Omental fat pad (tissue), 4 donors: ENCODE measurements around the gene CCDC183. TPM values are rescaled to one million over a fixed set of nuclear protein-coding genes. Genes with fewer than 3 reads are reported as not detected.
"Not testable (repeated sequence)": the region's sequence is repeated elsewhere in the genome, so short reads cannot be mapped to it uniquely, and the experiment has no call there.

Experiments used
- ATAC-seq: fragments of 150-250 bp; one replicate; pipeline ENCODE4 v1.9.1; 2016; ENCODE audit warnings: mild to moderate bottlenecking, moderate library complexity; ENCODE audit not compliant: low FRiP score
- DNase-seq: peaks from one replicate; pipeline ENCODE4 v3.0.0-alpha.2; 2019; ENCODE audit warnings: low spot score
- CTCF ChIP-seq, 3 donors: fragments of 450-650 bp; IDR thresholded peaks; one replicate each; pipeline ENCODE4 v1.5.1; 2016 to 2017; ENCODE audit warnings: antibody characterized with exemption in 3 of 3, mild to moderate bottlenecking in 3 of 3, moderate library complexity in 2 of 3
- total RNA-seq, 4 donors: library from RNA; depleted of rRNA; stranded (reverse); fragments of >200 nt; gene quantifications; one replicate each; pipeline ENCODE4 v1.1.0, GENCODE V29; 2016

Gene CCDC183
- total RNA-seq, 4 donors from 2014 or later, result 1.5 to 2.8 (median 1.9) TPM

- DNase-seq (no peak), ATAC-seq (no peak)
- TF ChIP-seq CTCF (IDR thresholded peaks at IDR 0.05), result no peak
Observed at GRCh38 chr9:136793086-136793946, 2.8 kb upstream of the CCDC183 start.

GRCh38 chr9:136794281-136794999 is 1.7 kb upstream of the CCDC183 start:
- no peak for TF ChIP-seq CTCF (IDR thresholded peaks at IDR 0.05)
- no peak for ATAC-seq
- DNase-seq, result no peak

- ATAC-seq (no peak), DNase-seq (no peak)
- TF ChIP-seq CTCF (IDR thresholded peaks at IDR 0.05), result no peak
Observed at GRCh38 chr9:136795000-136795348, 1.2 kb upstream of the CCDC183 start.

GRCh38 chr9:136796775-136797347 is 723 bp downstream of the CCDC183 start:
- DNase-seq, ATAC-seq: not testable (repeated sequence)

- ATAC-seq, result no peak
- TF ChIP-seq CTCF (IDR thresholded peaks at IDR 0.05), result no peak
- DNase-seq, result no peak
Observed at GRCh38 chr9:136798708-136799078, 2.6 kb downstream of the CCDC183 start.

- ATAC-seq (no peak), DNase-seq (no peak)
- no peak for TF ChIP-seq CTCF (IDR thresholded peaks at IDR 0.05)
Observed at GRCh38 chr9:136799079-136799853, 3.1 kb downstream of the CCDC183 start.
